Activated CD4-positive, alpha-beta memory T cell treated with anti-CD3 and anti-CD28 coated beads, Interleukin-2, amount 10 ng/mL, durations not matched to agents 7 days and 5 days (primary cell): ENCODE data around the gene RXRA. TPM values are rescaled to one million over a fixed set of nuclear protein-coding genes. Genes with fewer than 3 reads are reported as not detected.

Experiments used
- CTCF ChIA-PET: fragments of 350-600 bp; sonication (Branson Sonifier 250); formaldehyde crosslinking; loops from one replicate; lab custom pipeline; 2021; ENCODE audit warnings: antibody characterized with exemption, inconsistent platforms; lab: Charles Lee
- POLR2A ChIA-PET: fragments of 350-600 bp; sonication (Branson Sonifier 250); formaldehyde crosslinking; loops from one replicate; lab custom pipeline; 2021; ENCODE audit warnings: antibody characterized with exemption; lab: Charles Lee
- DNase-seq: peaks from one replicate; pipeline ENCODE4 v3.0.0-alpha.2; 2020
- H3K27ac Mint-ChIP-seq: one replicate; pipeline ENCODE4 v1.8.0; 2021; ENCODE audit warnings: mild to moderate bottlenecking, mixed read lengths
- H3K27me3 Mint-ChIP-seq: one replicate; pipeline ENCODE4 v1.8.0; 2021; ENCODE audit warnings: mixed read lengths
- H3K36me3 Mint-ChIP-seq: one replicate; pipeline ENCODE4 v1.8.0; 2021; ENCODE audit warnings: low read depth, mixed read lengths
- H3K4me1 Mint-ChIP-seq: one replicate; pipeline ENCODE4 v1.8.0; 2021; ENCODE audit warnings: mixed read lengths
- H3K4me3 Mint-ChIP-seq: one replicate; pipeline ENCODE4 v1.8.0; 2021; ENCODE audit warnings: mild to moderate bottlenecking, mixed read lengths
- H3K9me3 Mint-ChIP-seq: one replicate; pipeline ENCODE4 v1.8.0; 2021; ENCODE audit warnings: mixed read lengths
- total RNA-seq, 2 experiments: library from RNA; stranded (reverse); gene quantifications; one replicate each; pipeline ENCODE4 v1.2.3, GENCODE V29; 2021

Gene RXRA
- total RNA-seq, 2 experiments from 2014 or later: 7.0 to 7.8 TPM

DNA sequence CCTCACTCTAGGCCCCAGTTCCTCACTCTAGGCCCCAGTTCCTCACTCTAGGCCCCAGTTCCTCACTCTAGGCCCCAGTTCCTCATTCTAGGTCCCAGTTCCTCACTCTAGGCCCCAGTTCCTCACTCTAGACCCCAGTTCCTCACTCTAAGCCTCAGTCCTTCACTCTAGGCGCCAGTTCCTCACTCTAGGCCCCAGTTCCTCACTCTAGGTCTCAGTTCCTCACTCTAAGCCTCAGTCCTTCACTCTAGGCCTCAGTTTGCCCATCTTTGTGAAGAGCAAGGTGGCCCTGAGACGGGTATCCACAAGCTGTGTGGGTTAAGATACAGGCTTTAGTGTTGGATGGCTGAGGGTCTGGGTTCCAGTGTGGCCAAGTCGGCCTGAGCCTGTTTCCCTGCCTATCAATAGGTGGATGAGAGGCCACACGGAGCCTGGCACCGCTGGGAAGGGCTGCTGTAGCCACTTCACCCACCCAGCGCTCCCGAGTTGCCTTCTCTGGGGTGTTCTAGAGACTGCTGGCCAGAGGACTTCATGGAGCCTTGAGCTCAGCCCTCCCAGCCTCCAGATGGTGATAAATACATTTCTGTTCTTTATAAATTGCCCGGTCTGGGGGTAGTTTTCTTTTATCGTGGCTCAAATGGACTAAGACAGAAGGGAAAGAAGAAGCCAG, 150.2 kb downstream of the RXRA start:
- ChIA-PET CTCF (no interaction called here), POLR2A (no interaction called here)
- H3K27me3 Mint-ChIP-seq: no peaks in the 10 kb centered on the region
- no peak overlapping the region for H3K27ac Mint-ChIP-seq
- no peaks in the 10 kb centered on the region for H3K36me3 Mint-ChIP-seq
- H3K4me3 Mint-ChIP-seq: no peak overlapping the region
- H3K9me3 Mint-ChIP-seq: no peaks in the 10 kb centered on the region
- DNase-seq: no peak
- no peaks in the 10 kb centered on the region for H3K4me1 Mint-ChIP-seq

DNA sequence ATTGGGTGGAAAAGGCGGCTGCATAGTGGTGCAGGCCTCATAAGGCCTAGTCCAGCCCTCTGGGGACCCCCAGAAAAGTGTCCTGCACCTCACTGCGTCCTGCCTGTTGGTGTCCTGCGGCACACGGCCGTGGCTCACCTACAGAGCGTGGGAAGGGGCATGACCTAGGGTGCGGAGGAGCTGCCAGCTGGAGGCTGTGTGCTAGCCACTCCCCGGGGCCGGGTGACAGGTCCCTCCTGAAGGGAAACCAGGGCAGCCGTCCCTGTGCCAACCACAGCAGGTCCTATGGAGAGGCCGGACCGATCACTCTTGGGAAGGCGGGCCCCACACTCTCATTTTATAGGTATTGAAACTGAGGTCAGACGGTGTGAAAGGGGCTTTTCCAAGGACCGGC, 150.7 kb downstream of the RXRA start:
- Mint-ChIP-seq H3K9me3 (no peaks in the 10 kb centered on the region), H3K4me3 (no peak overlapping the region), H3K27me3 (no peaks in the 10 kb centered on the region), H3K36me3 (no peaks in the 10 kb centered on the region), H3K27ac (no peak overlapping the region), H3K4me1 (no peaks in the 10 kb centered on the region)
- DNase-seq: no peak
- POLR2A ChIA-PET: no interaction called here
- CTCF ChIA-PET: no interaction called here

DNA sequence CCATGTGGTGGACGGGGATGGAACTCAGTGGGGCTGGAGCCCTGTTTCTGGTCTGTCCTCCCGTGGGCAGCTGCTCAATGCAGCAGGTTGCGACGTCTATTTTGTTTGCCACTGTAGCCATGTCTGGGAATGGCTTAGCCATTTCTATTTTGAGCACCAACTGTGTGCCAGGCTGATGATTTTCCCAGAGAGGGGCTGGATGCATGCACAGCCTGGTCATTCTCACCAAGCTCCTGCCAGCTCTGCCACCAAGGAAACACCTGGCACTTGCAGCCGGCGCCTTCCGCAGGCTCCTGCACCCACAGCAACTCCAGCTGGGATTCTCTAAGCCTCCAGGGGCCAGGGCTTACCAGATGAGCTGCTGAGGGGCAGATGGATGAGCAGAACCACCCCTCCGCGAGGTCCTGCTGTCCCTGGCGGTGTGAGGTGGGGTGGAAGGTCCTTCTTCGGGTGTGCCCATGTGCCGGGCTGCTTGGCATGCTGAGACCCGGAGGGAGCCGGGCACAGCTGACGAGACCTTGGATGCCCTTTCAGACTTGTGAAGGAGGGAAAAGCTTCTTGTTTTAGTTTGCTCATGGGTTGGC, 151.2 kb downstream of the RXRA start:
- no peaks in the 10 kb centered on the region for H3K4me1 Mint-ChIP-seq
- H3K27ac Mint-ChIP-seq: no peak overlapping the region
- ChIA-PET CTCF (no interaction called here), POLR2A (no interaction called here)
- no peaks in the 10 kb centered on the region for H3K27me3 Mint-ChIP-seq
- H3K4me3 Mint-ChIP-seq: no peak overlapping the region
- DNase-seq: no peak
- no peaks in the 10 kb centered on the region for H3K36me3 Mint-ChIP-seq
- no peaks in the 10 kb centered on the region for H3K9me3 Mint-ChIP-seq

DNA sequence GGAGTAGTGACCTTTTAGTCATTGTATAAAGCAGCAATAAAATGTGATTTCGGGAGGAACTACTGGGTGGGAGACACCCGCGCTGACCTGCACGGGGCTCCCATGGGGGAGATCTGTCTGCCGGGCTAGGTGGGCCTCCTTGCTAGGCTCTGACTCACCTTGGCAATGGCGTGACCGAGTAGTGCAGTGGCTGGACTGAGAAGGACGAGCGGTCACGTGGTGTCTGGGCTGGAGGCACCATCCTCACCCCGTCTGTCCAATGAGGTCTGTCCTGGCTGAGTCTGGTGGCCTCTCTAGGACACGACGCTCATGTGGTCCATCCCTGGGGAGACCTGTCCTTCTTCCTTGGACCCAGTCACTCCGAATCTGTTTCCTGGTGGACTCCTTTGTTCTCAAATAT, 151.7 kb downstream of the RXRA start:
- Mint-ChIP-seq H3K4me1 (no peaks in the 10 kb centered on the region), H3K4me3 (no peak overlapping the region), H3K27ac (no peak overlapping the region), H3K9me3 (no peaks in the 10 kb centered on the region), H3K36me3 (no peaks in the 10 kb centered on the region), H3K27me3 (no peaks in the 10 kb centered on the region)
- ChIA-PET CTCF (no interaction called here), POLR2A (no interaction called here)
- DNase-seq: no peak

DNA sequence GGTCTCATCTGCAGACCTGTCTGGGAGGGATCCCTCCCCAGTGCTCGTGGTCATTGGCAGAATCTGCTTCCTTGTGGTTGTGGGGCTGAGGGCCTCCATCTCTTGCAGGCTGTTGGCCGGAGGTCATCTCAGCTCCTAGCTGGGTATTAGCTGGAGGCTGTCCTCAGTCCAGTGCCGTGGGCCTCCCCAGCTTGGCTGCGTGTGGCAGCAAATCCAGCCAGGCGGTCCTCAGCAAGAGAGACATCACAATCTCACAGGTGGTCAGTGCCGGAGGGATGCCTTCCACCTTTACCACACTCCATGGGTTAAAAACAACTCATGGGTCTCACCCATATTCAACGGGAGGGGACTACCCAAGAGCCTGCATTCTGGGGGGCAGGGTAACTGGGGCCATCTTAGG, 155.5 kb downstream of the RXRA start:
- Mint-ChIP-seq H3K4me3 (no peak overlapping the region), H3K4me1 (no peaks in the 10 kb centered on the region), H3K36me3 (no peaks in the 10 kb centered on the region), H3K27me3 (no peaks in the 10 kb centered on the region), H3K27ac (no peak overlapping the region), H3K9me3 (no peaks in the 10 kb centered on the region)
- CTCF ChIA-PET: no interaction called here
- no peak for DNase-seq
- POLR2A ChIA-PET: no interaction called here

DNA sequence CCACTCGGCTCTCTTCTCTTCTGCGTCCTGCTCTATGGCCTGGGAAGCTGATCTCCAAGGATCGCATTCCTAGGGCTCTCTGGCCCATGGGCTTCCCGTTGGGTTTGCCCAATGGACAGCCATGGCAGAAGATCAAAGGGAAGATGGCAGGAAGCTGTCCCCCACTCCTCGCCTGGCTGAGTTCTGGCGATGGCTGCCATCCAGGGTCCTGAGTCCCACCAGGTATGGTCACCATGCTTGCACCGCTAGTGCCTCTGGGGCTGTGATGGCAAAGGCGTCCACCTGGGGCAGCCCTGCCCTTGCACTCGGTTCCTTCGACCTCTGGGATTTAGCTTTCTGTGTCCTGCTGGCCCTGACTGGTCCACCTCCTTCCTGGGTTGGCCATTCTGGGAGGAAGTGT, 156.0 kb downstream of the RXRA start:
- Mint-ChIP-seq H3K36me3 (no peaks in the 10 kb centered on the region), H3K4me3 (no peak overlapping the region), H3K27ac (no peak overlapping the region), H3K9me3 (no peaks in the 10 kb centered on the region), H3K4me1 (no peaks in the 10 kb centered on the region), H3K27me3 (no peaks in the 10 kb centered on the region)
- ChIA-PET POLR2A (no interaction called here), CTCF (no interaction called here)
- DNase-seq: no peak

DNA sequence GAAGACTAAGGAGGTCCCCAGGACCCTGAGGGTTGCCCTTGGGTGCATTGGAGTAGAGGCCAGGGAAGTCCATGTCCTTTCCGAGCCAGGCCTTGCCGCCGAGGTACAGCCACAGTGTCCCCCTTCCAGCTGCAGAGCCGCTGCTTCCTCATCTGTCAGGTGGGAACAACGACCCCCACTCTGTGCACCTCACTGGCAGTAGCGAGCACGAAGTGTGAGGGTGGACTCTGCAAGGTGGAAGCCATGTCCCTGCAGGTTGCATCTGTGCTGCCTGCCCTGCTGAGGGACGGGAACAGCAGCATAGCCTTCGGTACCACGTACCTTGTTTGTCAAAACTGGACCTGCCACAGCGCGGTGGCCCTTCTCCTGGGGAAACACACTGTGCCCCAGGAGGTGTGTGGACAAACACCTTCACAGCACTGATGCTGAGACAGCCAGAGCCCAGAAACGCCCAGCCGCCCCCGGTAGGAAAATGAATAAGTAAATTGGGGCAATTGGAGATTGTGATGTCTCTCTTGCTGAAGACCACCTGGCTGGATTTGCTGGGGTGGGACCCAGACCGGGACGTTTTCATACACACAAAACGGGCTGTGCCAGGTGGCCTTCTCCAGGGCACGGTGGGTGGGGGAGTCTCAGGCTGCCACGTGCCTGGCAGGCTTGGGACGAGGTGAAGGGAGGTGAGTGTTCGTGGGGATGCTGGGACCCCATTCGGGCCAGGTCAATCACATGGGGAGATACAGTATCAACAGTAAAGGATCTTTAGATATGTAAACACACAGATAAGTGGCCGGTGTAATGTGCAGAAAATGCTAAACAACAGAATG, 157.3 kb downstream of the RXRA start:
- Mint-ChIP-seq H3K9me3 (no peaks in the 10 kb centered on the region), H3K27me3 (no peaks in the 10 kb centered on the region), H3K4me3 (no peak overlapping the region), H3K27ac (no peak overlapping the region), H3K4me1 (no peaks in the 10 kb centered on the region), H3K36me3 (no peaks in the 10 kb centered on the region)
- no peak for DNase-seq
- POLR2A ChIA-PET: no interaction called here
- CTCF ChIA-PET: no interaction called here

DNA sequence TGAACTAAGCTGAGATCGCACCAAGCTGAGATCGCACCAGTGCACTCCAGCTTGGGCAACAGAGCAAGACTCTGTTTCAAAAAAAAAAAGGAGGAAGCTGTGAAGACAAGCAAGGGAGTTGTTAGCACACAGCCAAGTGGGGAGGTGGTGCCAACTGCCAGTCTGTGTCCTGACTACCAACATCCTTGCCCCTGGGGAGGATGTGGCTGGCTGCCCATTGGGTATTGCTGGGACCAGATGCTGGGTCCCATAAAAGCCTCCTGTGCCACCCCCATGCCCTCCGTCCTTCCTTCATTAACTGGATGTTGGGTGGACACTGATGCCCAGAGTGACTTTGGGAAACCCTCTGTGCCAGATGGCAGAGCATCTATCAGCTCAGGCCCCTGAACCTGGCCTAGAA, 158.2 kb downstream of the RXRA start:
- H3K36me3 Mint-ChIP-seq: no peaks in the 10 kb centered on the region

DNA sequence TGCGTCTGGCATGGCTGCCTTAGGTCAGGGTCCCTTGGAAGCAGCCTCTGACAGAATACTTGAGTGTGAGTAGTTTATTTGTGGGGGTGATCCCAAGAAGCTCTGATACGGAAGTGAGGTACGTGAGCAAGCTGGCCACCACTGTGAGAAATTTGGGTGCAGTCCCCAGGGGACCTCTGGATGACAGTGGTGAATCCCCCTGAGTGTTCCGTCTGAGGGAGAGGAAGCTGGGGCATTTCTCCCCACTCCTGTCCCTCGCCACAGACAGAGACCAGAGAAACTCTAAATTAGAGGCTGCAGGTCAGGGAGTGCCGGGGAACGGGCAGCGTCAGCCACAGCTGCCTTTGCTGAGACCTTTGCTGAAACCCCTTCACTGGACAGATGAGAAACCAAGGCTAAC, 159.4 kb downstream of the RXRA start:
- no peak overlapping the region for H3K4me3 Mint-ChIP-seq
- no peak for DNase-seq
- POLR2A ChIA-PET: no interaction called here

More for the DNA sequence above, 158.2 kb downstream of the RXRA start:
- CTCF ChIA-PET: no interaction called here
- POLR2A ChIA-PET: no interaction called here
- no peak for DNase-seq
- no peaks in the 10 kb centered on the region for H3K4me1 Mint-ChIP-seq
- no peak overlapping the region for H3K4me3 Mint-ChIP-seq
- no peak overlapping the region for H3K27ac Mint-ChIP-seq
- H3K9me3 Mint-ChIP-seq: no peaks in the 10 kb centered on the region
- no peaks in the 10 kb centered on the region for H3K27me3 Mint-ChIP-seq

DNA sequence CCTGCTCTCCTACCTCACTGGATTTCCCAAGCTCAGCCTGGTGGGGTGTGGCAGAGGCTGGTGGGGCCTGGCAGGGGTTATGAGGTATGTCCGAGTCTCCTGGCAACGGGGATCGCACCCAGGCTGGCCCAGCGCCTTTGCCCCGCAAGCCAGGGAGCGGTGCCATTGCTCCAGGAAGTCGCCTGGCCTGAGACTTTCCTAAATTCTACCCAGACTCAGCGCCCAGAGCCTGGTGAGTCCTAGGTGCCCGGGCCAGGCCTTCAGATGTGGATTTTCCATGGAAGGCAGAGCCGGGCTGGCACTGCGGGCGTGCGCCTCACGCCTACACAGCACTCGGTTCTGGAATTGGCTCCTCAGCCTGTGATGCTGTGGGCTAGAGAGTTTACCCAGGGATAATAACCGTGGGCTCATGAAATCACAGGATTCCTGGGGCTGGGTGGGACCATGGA, 159.9 kb downstream of the RXRA start:
- H3K27me3 Mint-ChIP-seq: no peaks in the 10 kb centered on the region
- H3K4me3 Mint-ChIP-seq: no peak overlapping the region
- CTCF ChIA-PET: no interaction called here
- POLR2A ChIA-PET: no interaction called here
- no peaks in the 10 kb centered on the region for H3K36me3 Mint-ChIP-seq
- no peak for DNase-seq
- no peaks in the 10 kb centered on the region for H3K4me1 Mint-ChIP-seq
- no peaks in the 10 kb centered on the region for H3K9me3 Mint-ChIP-seq
- H3K27ac Mint-ChIP-seq: no peak overlapping the region

More for the DNA sequence above, 159.4 kb downstream of the RXRA start:
- Mint-ChIP-seq H3K4me1 (no peaks in the 10 kb centered on the region), H3K27me3 (no peaks in the 10 kb centered on the region), H3K27ac (no peak overlapping the region), H3K36me3 (no peaks in the 10 kb centered on the region), H3K9me3 (no peaks in the 10 kb centered on the region)
- CTCF ChIA-PET: no interaction called here

DNA sequence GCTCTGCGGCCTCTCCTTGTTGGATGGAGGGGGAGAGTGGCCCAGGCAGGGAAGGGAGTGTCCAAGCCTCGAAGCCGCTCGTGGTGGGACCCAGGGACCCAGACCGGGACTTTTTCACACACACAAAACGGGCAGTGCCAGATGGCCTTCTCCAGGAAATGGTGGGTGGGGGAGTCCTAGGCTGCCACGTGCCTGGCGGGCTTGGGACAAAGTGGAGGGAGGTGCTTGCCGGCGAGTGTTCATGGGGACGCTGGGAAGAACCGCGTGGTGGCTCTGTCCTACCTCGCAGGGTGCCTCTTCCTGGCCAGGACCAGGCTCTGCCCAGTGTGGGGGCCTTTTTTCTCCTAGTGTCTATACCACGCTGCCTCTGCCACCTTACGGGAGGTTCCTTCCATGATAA, 160.3 kb downstream of the RXRA start:
- CTCF ChIA-PET: no interaction called here
- POLR2A ChIA-PET: no interaction called here
- no peaks in the 10 kb centered on the region for H3K27me3 Mint-ChIP-seq
- no peaks in the 10 kb centered on the region for H3K36me3 Mint-ChIP-seq
- no peak for DNase-seq
- no peaks in the 10 kb centered on the region for H3K4me1 Mint-ChIP-seq
- H3K4me3 Mint-ChIP-seq: no peak overlapping the region
- H3K27ac Mint-ChIP-seq: no peak overlapping the region
- no peaks in the 10 kb centered on the region for H3K9me3 Mint-ChIP-seq
